ES-I3 (cell line): ENCODE results near the gene OR7C1.
A peak's percentile ranks its signal among the peaks of the same experiment; 100 is the strongest.
"Not testable (repeated sequence)": the region's sequence is repeated elsewhere in the genome, so short reads cannot be mapped to it uniquely, and the experiment has no call there.

Experiments
- H3K36me3 ChIP-seq: 2 replicates; pipeline ENCODE4 v1.6.1; 2013; ENCODE audit warnings: mild to moderate bottlenecking, low read length, control low read depth, moderate library complexity; ENCODE audit not compliant: insufficient read depth
- H3K4me1 ChIP-seq: 2 replicates; pipeline ENCODE4 v1.6.1; 2013; ENCODE audit warnings: mild to moderate bottlenecking, control low read depth, low read length; ENCODE audit not compliant: insufficient read depth
- H3K9ac ChIP-seq: 2 replicates; pipeline ENCODE4 v1.6.1; 2013; ENCODE audit warnings: low read depth, mild to moderate bottlenecking, low read length, moderate library complexity
- H3K9me3 ChIP-seq: 2 replicates; pipeline ENCODE4 v1.6.1; 2013; ENCODE audit warnings: mild to moderate bottlenecking, low read length, moderate library complexity; ENCODE audit not compliant: control insufficient read depth, insufficient read depth

Gene OR7C1

GRCh38 chr19:14765841-14766240 is 69.1 kb downstream of the OR7C1 start:
- not testable (repeated sequence) for H3K36me3 ChIP-seq, H3K9me3 ChIP-seq, H3K4me1 ChIP-seq, H3K9ac ChIP-seq

GRCh38 chr19:14765403-14765802 is 69.6 kb downstream of the OR7C1 start:
- not testable (repeated sequence) for H3K9me3 ChIP-seq, H3K4me1 ChIP-seq, H3K9ac ChIP-seq, H3K36me3 ChIP-seq

GRCh38 chr19:14764401-14764800 is 70.6 kb downstream of the OR7C1 start:
- Histone ChIP-seq H3K9me3 (no peaks in the 10 kb centered on the region), H3K9ac (no peak overlapping the region), H3K36me3 (no peaks in the 10 kb centered on the region)

GRCh38 chr19:14763497-14764145 is 71.4 kb downstream of the OR7C1 start:
- H3K9me3 ChIP-seq = no peaks in the 10 kb centered on the region
- no peaks in the 10 kb centered on the region for H3K36me3 ChIP-seq
- no peak overlapping the region for H3K9ac ChIP-seq
- no peaks in the 10 kb centered on the region for H3K4me1 ChIP-seq

More at GRCh38 chr19:14764401-14764800, 70.6 kb downstream of the OR7C1 start:
- H3K4me1 ChIP-seq = no peaks in the 10 kb centered on the region

GRCh38 chr19:14762111-14762510 is 72.9 kb downstream of the OR7C1 start:
- H3K9me3 ChIP-seq = no peaks in the 10 kb centered on the region
- H3K36me3 ChIP-seq = no peaks in the 10 kb centered on the region
- H3K9ac ChIP-seq = no peak overlapping the region
- H3K4me1 ChIP-seq = no peaks in the 10 kb centered on the region

- no peaks in the 10 kb centered on the region for H3K4me1 ChIP-seq
- H3K36me3 ChIP-seq = no peaks in the 10 kb centered on the region
- no peaks in the 10 kb centered on the region for H3K9me3 ChIP-seq
- no peak overlapping the region for H3K9ac ChIP-seq
These were observed 73.4 kb downstream of the OR7C1 start for GRCh38 chr19:14761607-14762006.

GRCh38 chr19:14758816-14759215 is 76.2 kb downstream of the OR7C1 start:
- H3K4me1 ChIP-seq = no peaks in the 10 kb centered on the region
- H3K36me3 ChIP-seq = no peaks in the 10 kb centered on the region
- H3K9me3 ChIP-seq = no peaks in the 10 kb centered on the region
- H3K9ac ChIP-seq = peak overlapping the region; percentile 70

GRCh38 chr19:14748601-14749000 is 86.4 kb downstream of the OR7C1 start:
- no peaks in the 10 kb centered on the region for H3K36me3 ChIP-seq
- no peaks in the 10 kb centered on the region for H3K4me1 ChIP-seq
- no peaks in the 10 kb centered on the region for H3K9me3 ChIP-seq

More at GRCh38 chr19:14748601-14749000, 86.4 kb downstream of the OR7C1 start:
- no peak overlapping the region for H3K9ac ChIP-seq
